Measurements from ENCODE around the gene AOAH.

AOAH gene

DNA sequence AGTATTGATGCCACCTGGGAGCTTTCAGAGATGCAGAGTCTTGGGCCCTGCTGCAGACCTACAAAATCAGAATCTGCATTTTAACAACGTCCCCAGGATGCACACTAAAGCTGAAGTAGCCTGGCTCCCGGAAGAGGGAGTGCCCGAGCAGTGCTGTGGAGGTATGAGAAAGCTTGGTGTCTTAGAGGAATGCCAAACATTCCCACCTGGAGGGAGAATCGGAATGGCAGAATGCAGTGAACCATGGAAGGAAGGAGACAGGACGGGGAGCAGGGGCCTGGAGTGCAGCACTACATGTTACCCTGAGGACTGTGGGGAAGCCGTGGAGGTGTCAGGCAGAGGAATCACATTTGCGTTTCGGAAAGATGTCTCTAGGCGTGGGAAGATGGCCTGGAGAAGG, 90.9 kb downstream of the AOAH start:
- DNase-seq (ENCODE audit: low read depth in 3 of 3): no peak

DNA sequence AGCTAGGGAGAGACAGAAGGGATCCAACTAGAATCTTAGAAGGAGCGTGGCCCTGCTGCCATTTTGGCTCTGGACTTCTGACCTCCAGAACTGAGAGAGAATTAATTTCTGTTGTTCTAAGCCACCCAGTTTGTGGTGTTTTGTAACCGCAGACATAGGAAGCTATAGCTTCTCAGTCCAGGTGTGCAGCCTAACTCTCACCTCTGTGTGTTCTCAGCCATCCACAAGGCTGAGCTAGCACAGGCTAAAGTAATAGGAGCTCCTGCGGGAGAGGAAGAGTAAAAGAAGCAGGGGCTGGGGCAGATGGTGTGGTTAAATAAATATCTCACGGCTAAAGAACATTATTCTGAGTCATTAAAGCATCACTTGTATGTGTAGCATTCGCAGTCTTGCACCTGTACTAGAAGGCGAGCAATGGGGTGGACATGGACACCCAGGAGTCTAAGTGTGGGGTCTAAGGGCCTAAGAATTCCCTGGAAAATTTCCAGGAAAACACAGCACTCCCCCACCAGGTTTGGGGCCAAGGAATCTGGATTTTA, 94.1 kb downstream of the AOAH start:
- no peak for DNase-seq (ENCODE audit: low read depth in 3 of 3)

DNA sequence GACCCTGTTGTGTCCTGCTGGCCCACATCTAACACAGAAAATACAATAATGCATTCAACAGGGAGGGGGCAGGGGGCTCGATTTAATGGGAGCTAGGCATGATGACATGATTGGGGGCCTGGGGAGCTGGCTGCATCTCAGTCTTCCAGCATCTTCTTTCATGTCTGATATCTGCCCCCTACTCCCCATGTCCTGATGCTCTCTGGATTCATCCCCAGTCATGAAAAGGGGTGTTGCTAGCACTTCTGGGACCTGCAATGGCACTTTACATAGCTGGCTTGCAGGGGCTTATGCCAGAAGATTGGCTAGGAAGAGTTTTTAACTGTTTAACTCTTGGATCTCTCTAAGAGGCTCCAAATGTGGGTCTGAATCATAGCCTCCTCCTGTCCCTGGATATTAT, 94.9 kb downstream of the AOAH start:
- no peak for DNase-seq (ENCODE audit: low read depth in 3 of 3)

DNA sequence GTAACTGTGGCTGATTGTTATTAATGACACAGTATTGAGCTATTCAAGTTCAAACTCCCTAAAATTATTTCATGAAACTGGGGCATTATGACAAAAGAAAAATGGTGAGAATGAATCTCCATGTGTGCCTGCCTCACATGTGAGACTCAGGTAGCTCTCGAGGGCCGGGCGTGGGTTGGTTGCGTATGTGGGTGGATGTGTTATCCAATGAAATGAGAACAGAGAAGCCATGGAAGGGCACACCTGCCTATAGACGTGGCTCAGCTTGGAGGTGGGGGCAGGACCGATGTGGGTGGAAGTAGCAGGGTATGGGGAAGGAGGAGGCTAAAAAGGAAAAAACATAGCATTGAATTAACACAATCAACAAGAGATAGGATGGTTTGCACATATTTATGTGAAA, 96.5 kb downstream of the AOAH start:
- DNase-seq (ENCODE audit: low read depth in 3 of 3): no peak

DNA sequence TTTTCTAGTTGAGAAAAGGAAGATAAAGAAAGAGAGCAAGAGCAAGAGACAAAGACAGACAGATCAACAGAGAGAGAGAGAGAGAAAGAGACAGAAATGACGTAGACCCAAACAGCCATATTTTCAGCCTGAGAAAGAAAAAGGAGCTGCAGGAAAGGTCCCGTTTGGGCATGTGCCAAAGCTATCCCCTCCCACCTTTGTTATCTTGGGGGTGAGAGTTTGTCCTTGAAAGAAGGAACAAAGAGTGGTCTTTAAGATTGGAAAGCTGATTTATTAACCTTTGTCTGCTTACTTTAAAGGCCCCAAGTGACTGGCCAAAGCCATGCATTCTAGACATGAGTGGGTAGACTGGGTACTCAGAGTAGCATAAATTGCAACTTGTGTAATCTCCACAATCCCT, 98.2 kb downstream of the AOAH start:
- DNase-seq (ENCODE audit: low read depth in 3 of 3): no peak

DNA sequence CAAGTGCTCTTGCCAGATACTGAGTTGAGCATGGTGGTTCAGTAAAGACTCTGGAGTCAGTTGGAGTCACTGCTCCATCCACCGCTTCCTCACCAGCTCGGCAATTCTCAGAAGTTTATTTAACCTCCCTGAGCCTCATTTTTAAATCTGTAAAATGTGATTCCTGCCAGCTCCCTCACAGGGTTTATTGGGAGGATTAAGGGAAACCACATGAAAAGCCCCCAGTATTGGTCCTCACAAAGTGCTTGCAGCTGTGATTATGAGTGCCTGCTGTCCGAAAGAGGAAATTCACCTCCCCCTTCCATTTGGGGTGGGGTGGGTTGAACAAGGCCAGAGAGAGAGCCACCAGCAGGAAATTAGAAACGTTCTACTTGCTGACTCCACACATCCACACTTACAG, 99.0 kb downstream of the AOAH start:
- DNase-seq (ENCODE audit: low read depth in 3 of 3): no peak

DNA sequence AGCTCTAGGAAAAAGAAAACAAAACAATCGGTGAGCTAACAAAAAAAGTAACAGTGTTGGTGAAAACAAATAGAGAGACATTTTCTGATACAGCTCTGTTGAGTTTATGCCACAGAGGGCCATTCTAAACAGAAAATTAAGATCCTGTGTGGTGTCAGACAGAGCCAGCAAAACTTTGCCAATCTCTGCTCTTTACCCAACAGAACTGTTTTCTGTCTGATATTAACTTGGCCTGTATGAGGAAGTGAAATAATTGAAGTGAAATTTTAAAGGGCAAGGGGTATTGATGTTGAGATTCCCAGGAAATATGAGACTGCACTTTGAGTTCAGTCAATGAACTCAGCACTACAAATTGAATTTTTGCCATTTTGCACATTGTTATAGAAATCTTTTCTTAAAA, 101.0 kb downstream of the AOAH start:
- DNase-seq (ENCODE audit: low read depth in 3 of 3): no peak

DNA sequence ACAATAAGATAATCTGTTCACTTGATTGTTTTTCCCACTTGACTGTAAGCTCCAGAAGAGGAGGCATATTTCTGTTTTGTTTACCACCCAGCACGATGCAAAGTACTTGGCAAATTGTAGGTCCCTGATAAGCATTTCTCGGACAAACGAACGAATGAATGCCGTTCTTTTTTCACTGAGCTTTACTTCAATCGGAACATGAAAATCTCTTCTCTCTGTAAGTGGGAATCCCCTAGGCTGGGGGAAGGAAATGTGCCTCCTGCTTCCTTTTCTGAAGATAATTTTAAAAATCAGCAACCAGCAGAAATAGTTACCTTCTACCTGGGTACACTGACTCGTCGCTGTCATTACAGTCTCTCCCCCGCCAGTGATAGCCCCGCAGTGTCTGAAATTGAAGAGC, 102.9 kb downstream of the AOAH start:
- no peak for DNase-seq (ENCODE audit: low read depth in 3 of 3)

DNA sequence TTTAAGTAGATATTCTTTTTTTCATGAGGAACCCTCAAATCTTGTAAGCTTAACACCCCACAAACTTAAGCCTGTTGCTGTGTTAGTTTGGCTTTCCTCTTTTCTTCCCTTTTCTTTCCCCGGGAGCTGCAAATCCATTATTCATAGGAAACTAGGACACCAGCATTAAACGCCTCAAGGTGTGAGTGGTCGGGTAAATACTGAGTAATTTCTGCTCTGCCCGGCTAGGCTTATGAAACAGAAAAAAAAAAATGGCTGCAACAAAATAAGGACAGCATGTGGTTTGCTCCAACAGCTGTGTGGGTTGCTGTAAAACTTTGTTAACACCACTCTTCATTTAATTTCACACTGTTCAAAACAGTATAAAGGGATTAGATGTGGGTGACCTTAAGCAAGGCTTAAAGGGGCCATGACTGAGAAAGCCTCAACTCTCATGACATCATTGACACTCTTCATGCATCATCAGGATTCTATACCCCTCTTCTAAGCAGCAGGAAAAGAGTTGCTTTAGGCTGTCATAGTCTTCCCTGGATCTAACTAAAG, 104.1 kb downstream of the AOAH start:
- no peak for DNase-seq (ENCODE audit: low read depth in 3 of 3)

DNA sequence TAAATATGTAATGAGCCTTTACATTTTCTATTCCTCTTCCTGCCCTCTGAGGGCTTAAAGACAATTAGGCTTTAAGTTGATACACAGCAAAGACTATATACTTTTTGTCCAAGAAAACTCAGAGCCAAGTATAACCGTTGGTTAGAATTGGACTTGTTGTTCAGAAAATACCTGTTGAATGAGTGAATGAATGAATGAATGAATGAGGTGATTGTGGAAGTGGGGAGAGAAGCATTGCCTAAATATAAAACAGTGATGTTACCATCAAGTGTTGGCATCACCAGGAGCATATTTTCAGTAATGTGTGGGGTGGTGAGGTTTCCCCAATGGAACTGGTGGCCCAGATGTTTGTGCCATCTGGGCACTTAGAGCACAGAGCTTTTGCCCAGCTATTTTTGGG, 106.9 kb downstream of the AOAH start:
- DNase-seq (ENCODE audit: low read depth in 3 of 3): no peak

DNA sequence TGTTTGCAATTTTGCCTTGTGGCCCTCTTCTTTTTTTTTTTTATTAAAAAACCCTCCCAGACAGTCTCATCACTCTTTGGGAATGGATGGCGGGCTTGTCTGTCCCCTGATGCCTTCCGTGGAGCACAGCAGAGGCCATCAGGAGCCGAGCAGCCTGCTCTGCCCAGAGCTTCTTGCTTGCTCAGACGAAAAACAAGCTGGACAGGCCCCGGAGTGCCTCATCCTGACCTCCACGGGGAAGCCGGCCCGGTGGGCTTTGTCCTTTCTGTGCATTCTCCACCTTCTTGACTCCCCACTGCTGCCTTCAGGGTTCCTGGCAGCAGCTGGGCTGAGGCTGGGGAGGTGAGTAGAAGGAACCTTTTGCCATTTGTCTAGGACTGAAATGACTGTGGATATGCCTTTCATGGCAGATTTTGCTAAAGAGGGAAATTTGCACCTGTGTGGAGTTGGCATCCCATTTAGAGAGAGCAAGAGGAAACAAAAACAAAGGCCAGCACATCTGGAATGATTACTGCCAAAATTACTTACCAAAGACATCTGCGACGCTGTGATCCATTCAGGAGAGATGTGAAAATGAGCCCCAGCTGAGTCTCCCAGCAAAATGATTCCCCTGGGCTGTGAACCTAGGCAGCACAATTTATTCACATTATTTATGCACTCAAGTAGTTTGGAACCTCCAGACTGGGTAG, 108.3 kb downstream of the AOAH start:
- DNase-seq (ENCODE audit: low read depth in 3 of 3): no peak

DNA sequence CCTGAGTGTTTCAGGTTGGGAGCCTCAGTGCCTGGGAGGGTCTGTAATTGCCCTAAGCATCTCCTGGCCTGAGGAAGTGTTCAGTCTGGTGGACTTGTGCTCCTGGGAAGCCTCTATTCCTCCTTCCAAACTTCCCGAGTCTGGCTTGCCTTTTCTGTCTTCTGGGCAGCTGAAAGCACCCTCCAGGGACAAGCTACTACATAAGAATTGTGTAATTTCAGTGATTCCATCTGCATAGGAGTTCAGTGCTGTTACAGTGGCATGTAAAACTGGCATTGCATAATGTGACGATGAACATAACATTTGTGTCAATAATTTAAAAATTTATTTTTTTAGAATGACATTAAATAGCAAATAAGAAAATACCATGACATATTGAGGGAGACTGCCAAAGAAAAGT, 109.3 kb downstream of the AOAH start:
- no peak for DNase-seq (ENCODE audit: low read depth in 3 of 3)

DNA sequence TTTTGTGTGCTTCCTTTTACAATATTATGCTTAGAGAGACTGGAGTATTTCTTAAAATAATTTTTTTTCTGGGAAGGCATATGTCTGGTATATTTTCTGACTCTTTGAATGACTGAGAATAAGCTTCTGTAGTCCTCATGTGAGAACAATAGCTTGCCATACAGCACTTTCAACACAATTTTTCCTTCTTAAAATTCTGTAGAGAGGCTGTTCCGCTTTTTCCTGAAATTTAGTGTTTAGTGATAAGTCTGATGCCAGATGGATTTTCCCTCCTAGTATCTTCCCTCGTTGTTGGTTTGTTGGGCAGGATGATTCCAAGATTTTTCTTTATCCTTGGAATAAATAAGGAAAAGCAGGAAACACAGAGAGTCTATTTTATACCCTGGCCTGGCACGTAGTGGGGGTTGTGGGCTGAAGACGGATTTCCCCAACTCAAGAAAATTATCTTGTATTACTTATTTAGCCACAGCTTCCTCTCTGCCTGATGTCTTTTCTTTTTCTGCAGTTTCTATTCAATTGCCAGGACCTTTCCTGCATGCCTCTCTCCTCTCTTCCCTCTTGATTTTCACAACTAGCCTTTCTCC, 111.2 kb downstream of the AOAH start:
- no peak for DNase-seq (ENCODE audit: low read depth in 3 of 3)

DNA sequence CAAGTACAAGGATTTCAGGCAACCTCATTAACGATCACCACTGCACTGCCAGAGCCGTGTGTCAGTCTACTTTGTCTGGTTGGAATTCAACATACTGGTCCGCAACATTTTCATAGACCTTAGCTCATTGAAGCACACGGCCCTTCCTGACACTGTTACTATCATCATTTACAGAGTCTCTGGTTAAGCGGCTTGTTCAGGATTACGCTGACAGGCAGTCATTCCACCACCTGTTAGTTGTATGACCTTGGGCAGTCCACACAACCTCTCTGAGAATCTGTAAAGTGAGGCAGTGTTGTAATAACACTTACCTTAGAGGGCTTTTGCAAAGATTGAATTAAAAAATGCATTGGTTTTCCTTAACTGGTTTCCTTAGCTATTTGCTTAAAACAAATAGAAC, 112.6 kb downstream of the AOAH start:
- DNase-seq (ENCODE audit: low read depth in 3 of 3): no peak

DNA sequence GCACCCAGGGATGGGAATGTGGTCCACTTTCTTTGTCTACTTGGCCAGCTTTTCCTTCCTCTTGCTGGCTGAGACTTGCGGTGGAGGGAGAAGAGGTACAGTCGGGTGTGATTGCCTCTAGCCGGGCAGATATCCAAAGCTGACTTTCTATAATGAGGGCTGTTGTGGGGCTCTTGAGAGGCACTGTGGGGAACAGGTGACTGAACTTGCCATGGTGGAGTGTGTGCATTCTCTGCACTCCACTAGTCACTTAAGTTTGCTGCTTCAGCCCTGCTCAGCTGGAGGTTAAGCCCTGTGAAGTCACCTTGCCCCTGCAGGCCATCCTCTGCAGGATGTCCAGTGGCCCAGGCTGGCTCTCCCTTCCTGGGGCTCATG, 116.6 kb downstream of the AOAH start:
- no peak for DNase-seq (ENCODE audit: low read depth in 3 of 3)

DNA sequence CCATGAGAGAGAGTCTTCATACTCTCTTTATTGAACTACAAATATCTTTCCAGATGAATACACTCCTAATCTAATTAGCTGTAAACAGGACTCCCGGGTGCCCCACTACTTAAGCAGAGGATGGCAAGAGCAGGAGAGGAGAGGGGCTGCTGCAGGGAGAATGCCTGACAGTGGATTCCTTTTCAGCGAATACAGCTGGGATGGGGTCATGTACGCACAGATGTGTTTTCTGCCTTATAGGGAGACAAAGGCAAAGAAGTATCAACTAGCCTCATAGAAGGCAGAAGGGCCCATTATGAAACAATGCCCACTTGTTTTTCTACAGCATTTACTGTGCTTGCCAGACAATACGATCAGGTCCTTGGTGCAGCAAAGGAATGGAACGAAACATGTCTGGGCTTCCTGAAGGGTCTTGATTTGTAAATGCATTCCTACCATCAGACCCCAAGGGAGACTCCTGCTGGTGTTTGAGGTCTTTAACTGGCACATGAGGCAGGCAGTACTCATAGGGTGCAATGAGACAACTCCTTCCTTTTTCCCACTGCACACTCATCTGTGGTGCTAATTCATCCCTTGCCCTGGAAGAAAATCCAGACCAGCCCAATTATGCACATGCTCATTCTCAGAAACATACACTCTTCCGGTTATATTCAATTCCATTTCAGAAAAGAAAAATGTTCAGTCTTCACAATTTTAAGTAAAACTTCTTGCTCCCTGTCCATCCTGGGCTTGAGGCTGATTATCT, 117.1 kb downstream of the AOAH start:
- DNase-seq (ENCODE audit: low read depth in 3 of 3): no peak

DNA sequence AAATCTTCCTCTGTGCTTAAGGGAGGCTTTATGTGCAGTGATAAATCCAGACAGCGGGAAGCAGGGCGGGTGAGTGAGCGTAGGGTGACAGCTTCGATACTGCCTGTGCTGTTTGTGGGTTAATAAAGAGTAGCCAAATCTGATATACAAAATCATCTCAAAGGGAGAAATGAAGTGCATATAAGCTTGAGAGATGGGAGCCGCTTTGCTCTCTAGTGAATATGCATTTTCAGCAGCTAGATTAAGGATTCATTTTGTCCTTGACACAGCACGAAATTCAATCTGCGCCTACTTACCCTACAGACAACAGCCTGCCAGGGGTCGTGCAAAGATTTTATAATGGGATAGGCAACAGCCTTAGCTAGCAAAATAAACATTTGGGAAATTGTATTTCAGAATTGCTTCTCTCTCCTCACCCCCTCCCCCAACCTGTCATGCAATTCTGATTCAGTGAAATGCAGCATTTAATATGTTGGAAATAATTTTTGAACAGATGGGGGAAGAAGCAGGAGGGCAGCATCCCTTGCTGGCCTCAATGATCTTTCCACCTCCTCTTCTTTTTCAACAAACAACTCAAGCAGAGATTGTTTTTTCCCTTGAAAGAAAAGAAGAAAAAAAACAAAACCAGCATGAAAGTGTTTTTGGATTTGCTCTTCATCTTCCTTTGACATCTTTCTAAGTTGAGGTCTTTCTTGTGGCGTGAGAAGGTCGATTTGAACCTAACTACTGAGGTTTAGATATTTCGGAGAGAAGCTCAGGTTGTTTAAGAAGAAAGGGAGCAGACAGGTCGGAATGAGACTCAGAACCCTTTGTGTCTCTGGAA, 117.9 kb downstream of the AOAH start:
- DNase-seq (ENCODE audit: low read depth in 3 of 3): no peak

DNA sequence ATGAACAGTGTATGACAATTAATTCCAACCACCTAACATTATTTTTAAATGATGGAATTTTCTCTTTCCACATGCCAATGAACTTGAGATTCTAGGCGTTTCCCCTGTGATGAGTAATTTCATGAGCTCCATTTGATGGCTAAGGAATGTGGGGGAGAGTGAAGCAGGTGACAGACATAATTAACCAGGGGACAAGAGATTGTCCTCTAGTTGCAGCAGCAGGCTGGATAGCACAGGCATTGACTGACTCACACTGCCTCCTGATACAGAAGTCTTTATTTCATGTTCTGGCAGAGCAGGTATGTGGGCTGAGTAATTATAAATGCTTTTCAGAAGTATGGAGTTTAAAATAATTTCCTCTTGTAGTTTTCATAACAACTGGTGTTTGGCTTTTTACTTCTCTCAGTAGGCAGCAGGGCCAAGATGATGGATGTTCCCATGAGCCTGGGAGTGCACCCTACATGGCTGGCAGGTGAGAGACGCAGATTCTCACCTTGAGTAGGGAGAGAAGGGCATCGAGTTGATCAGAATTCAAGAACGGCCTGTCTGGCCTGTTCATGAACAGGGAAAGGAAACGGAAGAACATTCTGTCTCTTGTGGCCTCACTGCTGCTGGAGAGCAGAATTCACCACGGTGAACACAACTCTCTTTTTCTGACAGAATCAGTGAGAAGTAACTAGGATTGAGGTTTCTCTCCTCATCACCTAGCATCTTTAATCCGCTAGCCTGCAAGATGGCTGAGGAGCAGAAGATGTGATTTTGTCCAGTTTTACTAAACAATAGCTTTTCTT, 118.8 kb downstream of the AOAH start:
- DNase-seq (ENCODE audit: low read depth in 3 of 3): no peak

DNA sequence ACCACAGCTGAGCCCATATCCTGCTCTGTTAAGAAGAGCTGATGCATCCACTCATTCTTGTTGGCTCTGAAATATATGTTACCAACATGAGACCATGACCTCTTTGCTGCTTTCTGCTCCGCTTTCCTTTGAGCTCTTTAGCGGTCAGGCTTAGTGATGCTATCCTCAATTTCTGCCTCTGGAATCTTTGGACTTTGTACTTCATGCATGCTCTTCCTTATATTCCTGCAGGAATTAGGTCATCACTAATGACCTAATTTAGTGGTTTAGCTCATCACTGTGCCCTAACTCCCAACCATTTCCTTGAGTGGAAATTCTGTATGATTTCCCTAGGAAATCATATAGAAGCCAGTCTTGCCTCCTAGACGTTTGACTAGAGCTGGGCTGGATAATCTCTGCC, 119.5 kb downstream of the AOAH start:
- no peak for DNase-seq (ENCODE audit: low read depth in 3 of 3)

DNA sequence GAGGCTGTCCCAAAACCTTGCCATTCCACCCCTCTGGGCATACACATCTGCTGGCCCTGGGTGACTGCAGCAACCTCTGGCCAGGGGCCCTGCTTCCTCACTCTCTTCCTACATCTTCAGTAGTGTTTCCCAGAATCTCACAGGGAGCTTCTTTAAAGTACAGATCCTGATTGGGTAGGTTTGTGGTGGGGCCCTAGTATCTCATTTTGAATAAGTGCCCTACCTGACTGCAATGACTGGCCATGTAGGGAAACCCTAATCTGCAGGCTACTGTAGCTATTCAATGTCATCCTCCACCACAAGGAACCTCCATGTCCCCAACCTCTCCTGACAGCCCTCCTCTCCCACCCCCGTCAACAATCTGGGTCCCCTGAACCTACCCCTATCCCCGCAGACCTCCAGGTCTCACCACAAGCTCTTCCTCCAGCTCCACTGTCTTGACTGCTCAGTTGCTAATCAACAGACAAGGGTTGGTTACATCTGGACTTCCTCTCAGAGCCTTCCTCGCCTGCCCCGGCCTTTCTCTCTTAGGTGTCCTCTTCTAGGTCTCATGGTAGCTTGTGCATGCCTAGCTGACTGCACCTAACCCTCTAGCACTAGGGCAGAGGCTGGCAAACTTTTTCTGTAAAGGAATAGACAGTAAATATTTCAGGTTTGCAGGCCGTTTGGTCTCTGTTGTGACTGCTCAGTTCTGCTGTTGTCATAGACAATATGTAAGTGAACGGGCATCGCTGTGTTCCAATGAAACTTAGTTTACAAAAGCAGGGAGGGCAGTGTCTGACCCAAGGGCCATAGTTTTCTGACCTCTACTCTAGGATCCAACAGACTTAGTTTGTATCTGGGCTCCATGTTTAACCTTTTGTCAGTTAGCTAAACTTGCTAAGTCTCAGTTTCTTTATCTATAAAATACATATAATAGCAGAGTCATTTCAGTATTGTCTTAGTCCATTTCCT, 121.1 kb downstream of the AOAH start:
- no peak for DNase-seq (ENCODE audit: low read depth in 3 of 3)

Measured in stimulated activated CD4-positive, alpha-beta T cell treated with anti-CD3 and anti-CD28 coated beads, TNF-alpha, amount 100 ng/mL, for 24 hours (primary cell).